ENCODE data around the gene DEFB123. TPM values are rescaled to one million over a fixed set of nuclear protein-coding genes. Genes with fewer than 3 reads are reported as not detected.

DEFB123 gene, protein sequence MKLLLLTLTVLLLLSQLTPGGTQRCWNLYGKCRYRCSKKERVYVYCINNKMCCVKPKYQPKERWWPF
- total RNA-seq = not detected

GRCh38 chr20:31440012-31440659 is at the start of gene DEFB123:
TSS of gene DEFB123 (plus strand) at chr20:31440632. CDS start at chr20:31440699, 67 bp downstream.
- Histone ChIP-seq H3K9me3 (no peaks in the 10 kb centered on the region), H3K27me3 (no peaks in the 10 kb centered on the region), H3K27ac (no peak within 1 kb of the TSS), H3K4me3 (no peak within 1 kb of the TSS), H3K36me3 (no peaks in the 10 kb centered on the region), H3K4me1 (no peaks in the 10 kb centered on the region)
- 81% methylated on average over 16 of the region's 16 CpGs for WGBS
- no peak for DNase-seq (ENCODE audit: low spot score in 2 of 2)
- no peak for TF ChIP-seq POLR2AphosphoS5 (IDR thresholded peaks at IDR 0.05)
- TF ChIP-seq EP300 (IDR thresholded peaks at IDR 0.05) = no peak
- TF ChIP-seq POLR2A (IDR thresholded peaks at IDR 0.05) = no peak
- TF ChIP-seq, protein P1, sequence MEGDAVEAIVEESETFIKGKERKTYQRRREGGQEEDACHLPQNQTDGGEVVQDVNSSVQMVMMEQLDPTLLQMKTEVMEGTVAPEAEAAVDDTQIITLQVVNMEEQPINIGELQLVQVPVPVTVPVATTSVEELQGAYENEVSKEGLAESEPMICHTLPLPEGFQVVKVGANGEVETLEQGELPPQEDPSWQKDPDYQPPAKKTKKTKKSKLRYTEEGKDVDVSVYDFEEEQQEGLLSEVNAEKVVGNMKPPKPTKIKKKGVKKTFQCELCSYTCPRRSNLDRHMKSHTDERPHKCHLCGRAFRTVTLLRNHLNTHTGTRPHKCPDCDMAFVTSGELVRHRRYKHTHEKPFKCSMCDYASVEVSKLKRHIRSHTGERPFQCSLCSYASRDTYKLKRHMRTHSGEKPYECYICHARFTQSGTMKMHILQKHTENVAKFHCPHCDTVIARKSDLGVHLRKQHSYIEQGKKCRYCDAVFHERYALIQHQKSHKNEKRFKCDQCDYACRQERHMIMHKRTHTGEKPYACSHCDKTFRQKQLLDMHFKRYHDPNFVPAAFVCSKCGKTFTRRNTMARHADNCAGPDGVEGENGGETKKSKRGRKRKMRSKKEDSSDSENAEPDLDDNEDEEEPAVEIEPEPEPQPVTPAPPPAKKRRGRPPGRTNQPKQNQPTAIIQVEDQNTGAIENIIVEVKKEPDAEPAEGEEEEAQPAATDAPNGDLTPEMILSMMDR (IDR thresholded peaks at IDR 0.05) = no peak

DNA sequence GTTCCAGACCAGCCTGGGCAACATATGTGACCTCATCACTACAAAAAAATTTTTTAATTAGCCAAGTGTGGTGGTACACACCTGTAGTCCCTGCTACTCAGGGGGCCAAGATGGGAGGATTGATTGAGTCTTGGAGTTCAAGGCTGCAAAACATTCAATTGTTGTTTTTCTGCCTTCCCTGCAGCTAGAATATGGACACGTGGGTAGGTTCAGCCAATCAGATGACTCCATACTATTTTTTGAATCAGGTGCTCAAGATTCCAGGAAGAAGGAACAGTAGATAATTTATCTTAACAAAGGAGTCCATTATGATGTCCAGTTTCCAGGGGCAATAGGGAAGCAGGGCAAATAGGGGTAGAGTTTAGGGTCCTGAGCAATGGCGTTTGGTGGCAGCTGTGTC is 47.6 kb upstream of the DEFB123 start:
- H3K4me1 ChIP-seq = no peaks in the 10 kb centered on the region
- no peaks in the 10 kb centered on the region for H3K9me3 ChIP-seq
- H3K27me3 ChIP-seq = peaks cover 6% of the 10 kb centered on the region
- H3K27ac ChIP-seq = no peak overlapping the region
- H3K36me3 ChIP-seq = no peaks in the 10 kb centered on the region
- no peak for DNase-seq (ENCODE audit: low spot score in 2 of 2)
- H3K4me3 ChIP-seq = no peak overlapping the region
- WGBS = 63% methylated on average over 2 of the region's 2 CpGs
- TF ChIP-seq POLR2AphosphoS5 (IDR thresholded peaks at IDR 0.05) = no peak

DNA sequence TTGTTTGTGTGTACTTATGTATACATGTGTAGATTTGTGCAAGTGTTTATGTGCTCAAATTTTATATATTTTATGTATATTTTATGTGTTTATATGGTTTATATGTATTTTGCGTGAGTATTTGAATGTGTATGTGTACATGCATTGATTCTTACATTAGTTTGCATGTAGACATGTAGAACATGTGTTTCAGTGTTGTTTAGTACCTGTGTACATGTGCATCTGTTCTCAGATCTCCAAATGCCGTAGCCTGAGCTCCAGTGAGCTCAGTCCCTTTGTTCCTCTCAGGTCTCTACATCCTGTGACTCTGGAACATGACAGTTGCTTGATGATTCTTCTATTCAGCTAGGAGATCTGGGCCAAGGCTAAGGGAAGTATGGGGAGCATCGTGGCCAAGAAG is 45.5 kb upstream of the DEFB123 start:
- Histone ChIP-seq H3K36me3 (no peaks in the 10 kb centered on the region), H3K4me3 (no peak overlapping the region), H3K27ac (no peak overlapping the region), H3K9me3 (no peaks in the 10 kb centered on the region), H3K4me1 (no peaks in the 10 kb centered on the region), H3K27me3 (peaks cover 4% of the 10 kb centered on the region)
- DNase-seq (ENCODE audit: low spot score in 2 of 2) = no peak
- TF ChIP-seq POLR2AphosphoS5 (IDR thresholded peaks at IDR 0.05) (no peak), EP300 (IDR thresholded peaks at IDR 0.05) (no peak), POLR2A (IDR thresholded peaks at IDR 0.05) (no peak)
- TF ChIP-seq, protein P1 (IDR thresholded peaks at IDR 0.05) = no peak
- 44% methylated on average over 3 of the region's 3 CpGs for WGBS

DNA sequence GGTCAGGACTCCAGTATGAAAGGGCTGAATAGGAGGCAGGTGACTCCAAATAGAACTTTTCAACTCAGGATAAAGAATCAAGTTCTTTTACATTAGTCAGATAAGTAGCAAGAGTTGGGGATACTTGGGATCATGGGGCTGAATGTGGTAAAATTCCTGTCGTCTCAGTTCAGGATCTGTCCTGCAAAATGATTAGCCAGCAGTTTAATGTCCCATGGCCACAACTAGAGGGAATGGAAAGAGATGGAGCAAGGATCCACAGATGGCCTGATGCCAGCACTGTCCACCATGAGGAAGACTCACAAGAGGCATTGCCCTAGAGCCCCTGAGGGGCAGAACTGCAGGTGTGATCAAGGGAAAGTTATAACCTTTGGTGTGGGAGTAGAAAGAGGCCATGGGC is 36.5 kb upstream of the DEFB123 start:
- Histone ChIP-seq H3K4me3 (no peak overlapping the region), H3K9me3 (no peaks in the 10 kb centered on the region), H3K27me3 (peaks cover 2% of the 10 kb centered on the region), H3K27ac (no peak overlapping the region), H3K4me1 (no peaks in the 10 kb centered on the region), H3K36me3 (no peaks in the 10 kb centered on the region)
- no peak for DNase-seq (ENCODE audit: low spot score in 2 of 2)
- TF ChIP-seq EP300 (IDR thresholded peaks at IDR 0.05) (no peak), POLR2AphosphoS5 (IDR thresholded peaks at IDR 0.05) (no peak), POLR2A (IDR thresholded peaks at IDR 0.05) (no peak)
- TF ChIP-seq, protein P1 (IDR thresholded peaks at IDR 0.05) = no peak
- WGBS = 61% methylated on average over 1 of the region's 1 CpG

GRCh38 chr20:31406115-31406514 is 34.3 kb upstream of the DEFB123 start, which contains the start of gene DEFB121:
TSS of gene DEFB121 (minus strand) at chr20:31406215. CDS start at chr20:31406152, 63 bp downstream.
- H3K27ac ChIP-seq = no peak within 1 kb of the TSS
- no peaks in the 10 kb centered on the region for H3K4me1 ChIP-seq
- H3K27me3 ChIP-seq = peaks cover 2% of the 10 kb centered on the region
- DNase-seq (ENCODE audit: low spot score in 2 of 2) = no peak
- 54% methylated on average over 3 of the region's 3 CpGs for WGBS
- TF ChIP-seq, protein P1 (IDR thresholded peaks at IDR 0.05) = no peak
- TF ChIP-seq POLR2AphosphoS5 (IDR thresholded peaks at IDR 0.05) (no peak), POLR2A (IDR thresholded peaks at IDR 0.05) (no peak), EP300 (IDR thresholded peaks at IDR 0.05) (no peak)
- H3K36me3 ChIP-seq = no peaks in the 10 kb centered on the region
- no peaks in the 10 kb centered on the region for H3K9me3 ChIP-seq
- no peak within 1 kb of the TSS for H3K4me3 ChIP-seq

Data from suprapubic skin (tissue), 4 donors.